ENCODE data around the gene UBE2J2. TPM values are rescaled to one million over a fixed set of nuclear protein-coding genes. Genes with fewer than 3 reads are reported as not detected.

The UBE2J2 gene
- total and polyA plus RNA-seq, 2 of the 13 experiments (the other 11 are each of a cell fraction or from before 2014, with no cell fraction given): 25.4 to 29.4 TPM

GRCh38 chr1:1243807-1244191, 29.9 kb downstream of the UBE2J2 start (continued):
- TF ChIP-seq, protein P1, sequence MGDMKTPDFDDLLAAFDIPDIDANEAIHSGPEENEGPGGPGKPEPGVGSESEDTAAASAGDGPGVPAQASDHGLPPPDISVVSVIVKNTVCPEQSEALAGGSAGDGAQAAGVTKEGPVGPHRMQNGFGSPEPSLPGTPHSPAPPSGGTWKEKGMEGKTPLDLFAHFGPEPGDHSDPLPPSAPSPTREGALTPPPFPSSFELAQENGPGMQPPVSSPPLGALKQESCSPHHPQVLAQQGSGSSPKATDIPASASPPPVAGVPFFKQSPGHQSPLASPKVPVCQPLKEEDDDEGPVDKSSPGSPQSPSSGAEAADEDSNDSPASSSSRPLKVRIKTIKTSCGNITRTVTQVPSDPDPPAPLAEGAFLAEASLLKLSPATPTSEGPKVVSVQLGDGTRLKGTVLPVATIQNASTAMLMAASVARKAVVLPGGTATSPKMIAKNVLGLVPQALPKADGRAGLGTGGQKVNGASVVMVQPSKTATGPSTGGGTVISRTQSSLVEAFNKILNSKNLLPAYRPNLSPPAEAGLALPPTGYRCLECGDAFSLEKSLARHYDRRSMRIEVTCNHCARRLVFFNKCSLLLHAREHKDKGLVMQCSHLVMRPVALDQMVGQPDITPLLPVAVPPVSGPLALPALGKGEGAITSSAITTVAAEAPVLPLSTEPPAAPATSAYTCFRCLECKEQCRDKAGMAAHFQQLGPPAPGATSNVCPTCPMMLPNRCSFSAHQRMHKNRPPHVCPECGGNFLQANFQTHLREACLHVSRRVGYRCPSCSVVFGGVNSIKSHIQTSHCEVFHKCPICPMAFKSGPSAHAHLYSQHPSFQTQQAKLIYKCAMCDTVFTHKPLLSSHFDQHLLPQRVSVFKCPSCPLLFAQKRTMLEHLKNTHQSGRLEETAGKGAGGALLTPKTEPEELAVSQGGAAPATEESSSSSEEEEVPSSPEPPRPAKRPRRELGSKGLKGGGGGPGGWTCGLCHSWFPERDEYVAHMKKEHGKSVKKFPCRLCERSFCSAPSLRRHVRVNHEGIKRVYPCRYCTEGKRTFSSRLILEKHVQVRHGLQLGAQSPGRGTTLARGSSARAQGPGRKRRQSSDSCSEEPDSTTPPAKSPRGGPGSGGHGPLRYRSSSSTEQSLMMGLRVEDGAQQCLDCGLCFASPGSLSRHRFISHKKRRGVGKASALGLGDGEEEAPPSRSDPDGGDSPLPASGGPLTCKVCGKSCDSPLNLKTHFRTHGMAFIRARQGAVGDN (CRISPR knock-in tag; IDR thresholded peaks at IDR 0.05): peak; percentile 63; the same call in 1 of the 2 replicates
- TF ChIP-seq NONO (IDR thresholded peaks at IDR 0.05) (no peak), NONO (CRISPR knock-in tag; conservative IDR thresholded peaks at IDR 0.05) (0 out of 2 replicates have a peak, but pooled peaks have one; percentile 5), ZBTB10 (CRISPR knock-in tag; IDR thresholded peaks at IDR 0.05; ENCODE audit: borderline replicate concordance) (no peak), ZNF124 (CRISPR knock-in tag; IDR thresholded peaks at IDR 0.05) (no peak), AKAP8 (CRISPR knock-in tag; IDR thresholded peaks at IDR 0.05) (peak; percentile 96), CSRNP1 (CRISPR knock-in tag; IDR thresholded peaks at IDR 0.05) (0 out of 2 replicates have a peak, but pooled peaks have one; percentile 15), TBX2 (CRISPR knock-in tag; IDR thresholded peaks at IDR 0.05; ENCODE audit: borderline replicate concordance) (peak; percentile 42; the same call in 1 of the 2 replicates), PBX3 (CRISPR knock-in tag; IDR thresholded peaks at IDR 0.05; ENCODE audit: borderline replicate concordance) (no peak), TEAD3 (CRISPR knock-in tag; optimal IDR thresholded peaks at IDR 0.05; ENCODE audit: borderline replicate concordance) (peak; percentile 13), ZBTB38 (CRISPR knock-in tag; IDR thresholded peaks at IDR 0.05) (peak; percentile 41; the same call in 1 of the 2 replicates), JUN (CRISPR knock-in tag; IDR thresholded peaks at IDR 0.05) (no peak), SCMH1 (CRISPR knock-in tag; IDR thresholded peaks at IDR 0.05; ENCODE audit: borderline replicate concordance) (no peak), RXRB (CRISPR knock-in tag; IDR thresholded peaks at IDR 0.05; ENCODE audit: borderline replicate concordance) (no peak), MTF2 (CRISPR knock-in tag; IDR thresholded peaks at IDR 0.05; ENCODE audit: borderline replicate concordance) (no peak), SMAD1 (CRISPR knock-in tag; IDR thresholded peaks at IDR 0.05; ENCODE audit: borderline replicate concordance, low read depth) (no peak), ZNF383 (CRISPR knock-in tag; IDR thresholded peaks at IDR 0.05; ENCODE audit: borderline replicate concordance) (no peak)
- TF ChIP-seq, protein P2, sequence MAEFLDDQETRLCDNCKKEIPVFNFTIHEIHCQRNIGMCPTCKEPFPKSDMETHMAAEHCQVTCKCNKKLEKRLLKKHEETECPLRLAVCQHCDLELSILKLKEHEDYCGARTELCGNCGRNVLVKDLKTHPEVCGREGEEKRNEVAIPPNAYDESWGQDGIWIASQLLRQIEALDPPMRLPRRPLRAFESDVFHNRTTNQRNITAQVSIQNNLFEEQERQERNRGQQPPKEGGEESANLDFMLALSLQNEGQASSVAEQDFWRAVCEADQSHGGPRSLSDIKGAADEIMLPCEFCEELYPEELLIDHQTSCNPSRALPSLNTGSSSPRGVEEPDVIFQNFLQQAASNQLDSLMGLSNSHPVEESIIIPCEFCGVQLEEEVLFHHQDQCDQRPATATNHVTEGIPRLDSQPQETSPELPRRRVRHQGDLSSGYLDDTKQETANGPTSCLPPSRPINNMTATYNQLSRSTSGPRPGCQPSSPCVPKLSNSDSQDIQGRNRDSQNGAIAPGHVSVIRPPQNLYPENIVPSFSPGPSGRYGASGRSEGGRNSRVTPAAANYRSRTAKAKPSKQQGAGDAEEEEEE (CRISPR knock-in tag; IDR thresholded peaks at IDR 0.05; ENCODE audit: borderline replicate concordance): no peak

Measured in HepG2 (cell line).